ENCODE measurements around the gene MED4. TPM values are rescaled to one million over a fixed set of nuclear protein-coding genes. Genes with fewer than 3 reads are reported as not detected.

MED4 gene
- total RNA-seq, 4 donors from 2014 or later: 23.6 to 68.5 (median 44.4) TPM

DNA sequence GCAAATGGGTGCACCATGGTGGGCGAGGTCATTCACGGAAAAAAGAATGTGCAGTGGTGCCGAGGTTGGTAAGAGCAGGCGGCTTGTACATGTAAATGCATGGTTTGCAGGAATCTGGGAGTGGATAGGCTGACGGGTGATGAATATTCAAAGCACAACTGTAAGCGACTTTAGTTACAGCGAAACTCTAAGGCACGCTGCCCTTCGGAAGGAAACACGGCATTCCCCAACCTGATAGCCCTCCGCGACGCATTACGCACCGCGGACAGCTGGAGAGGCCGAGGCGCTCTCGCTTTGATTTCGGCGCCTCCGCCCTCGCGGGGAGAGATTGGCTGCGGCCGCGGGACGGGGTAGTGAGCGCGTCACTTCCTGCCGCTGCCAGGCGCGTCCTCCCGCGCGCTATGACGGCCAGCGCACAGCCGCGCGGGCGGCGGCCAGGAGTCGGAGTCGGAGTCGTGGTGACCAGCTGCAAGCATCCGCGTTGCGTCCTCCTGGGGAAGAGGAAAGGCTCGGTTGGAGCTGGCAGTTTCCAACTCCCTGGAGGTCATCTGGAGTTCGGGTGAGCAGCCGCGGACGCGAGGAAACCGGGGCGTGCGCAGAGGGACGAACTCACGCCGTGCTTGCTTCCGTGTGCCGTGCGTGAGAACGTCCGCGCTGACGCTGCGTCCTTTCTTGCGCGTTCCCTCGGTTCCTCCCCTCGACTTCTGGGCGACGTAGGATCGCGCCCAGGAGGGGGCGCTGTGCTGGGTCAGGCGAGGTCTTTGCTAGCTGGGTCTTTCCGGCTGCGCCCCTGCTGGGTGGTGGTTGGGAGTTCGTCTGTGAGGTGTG, 57.3 kb downstream of the MED4 start, which contains the start of gene NUDT15:
Gene NUDT15 (plus strand): TSS at position 381 of the 828 bp plus-strand sequence. CDS start 21 bp downstream, at position 402.
- DNase-seq: peak; percentile 91 to 97 (median 96)
- peak within 1 kb of the TSS; percentile 62 to 77 (median 70) for H3K4me3 ChIP-seq
- peaks cover 0 to 6% (median 0%) of the 10 kb centered on the region in 3 donors for H3K36me3 ChIP-seq
- H3K9me3 ChIP-seq: no peaks in the 10 kb centered on the region
- peaks cover 0 to 18% (median 5%) of the 10 kb centered on the region in 4 donors for H3K4me1 ChIP-seq
- H3K27ac ChIP-seq: peak within 1 kb of the TSS; percentile 89 to 98 (median 95)
- H3K27me3 ChIP-seq: no peaks in the 10 kb centered on the region
- peak; percentile 89 to 95 for TF ChIP-seq POLR2A (IDR thresholded peaks at IDR 0.05)
- peak; percentile 93 to 99 (median 99) for TF ChIP-seq CTCF (IDR thresholded peaks at IDR 0.05)

- no peaks in the 10 kb centered on the region for H3K9me3 ChIP-seq
- TF ChIP-seq CTCF (IDR thresholded peaks at IDR 0.05): no peak
- no peak for TF ChIP-seq POLR2A (IDR thresholded peaks at IDR 0.05)
- no peak overlapping the region for H3K4me3 ChIP-seq
- H3K27me3 ChIP-seq: no peaks in the 10 kb centered on the region
- H3K4me1 ChIP-seq: no peaks in the 10 kb centered on the region
- H3K36me3 ChIP-seq: no peaks in the 10 kb centered on the region
- DNase-seq: no peak
- no peak overlapping the region for H3K27ac ChIP-seq
These were observed 65.0 kb downstream of the MED4 start for GRCh38 chr13:48029859-48030258.

DNA sequence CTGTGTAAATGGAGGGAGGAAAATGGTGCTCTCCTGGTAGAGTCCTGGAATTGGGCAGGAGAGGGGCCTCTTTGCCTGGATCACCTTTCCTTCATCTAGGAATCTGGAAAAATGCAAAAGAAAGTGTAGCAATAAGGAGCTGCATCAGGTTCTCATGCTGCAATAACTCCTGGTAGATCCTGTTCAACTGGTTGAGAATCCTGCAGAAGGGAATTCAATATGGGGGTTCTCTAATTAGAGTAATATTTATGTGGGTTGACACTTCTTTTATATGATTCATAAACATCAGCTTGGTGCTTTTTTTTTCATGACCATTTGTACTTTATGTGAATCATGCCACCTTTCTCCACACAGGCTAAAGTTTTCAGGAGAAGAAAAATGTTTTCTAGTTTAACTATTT, 66.8 kb downstream of the MED4 start:
- H3K27ac ChIP-seq: no peak overlapping the region
- TF ChIP-seq CTCF (IDR thresholded peaks at IDR 0.05) (no peak), POLR2A (IDR thresholded peaks at IDR 0.05) (no peak)
- DNase-seq: no peak
- H3K27me3 ChIP-seq: no peaks in the 10 kb centered on the region
- no peak overlapping the region for H3K4me3 ChIP-seq
- no peaks in the 10 kb centered on the region for H3K36me3 ChIP-seq
- no peaks in the 10 kb centered on the region for H3K4me1 ChIP-seq
- H3K9me3 ChIP-seq: no peaks in the 10 kb centered on the region

Small RNA genes lying within 50 kb of the gene (small RNA-seq; reads per million reads assigned to genes)
- gene POLR2KP2: 0 reads per million in 2 donors

Other genes starting within 250 kb of the MED4 start
- gene SUCLA2, start 93.8 kb downstream of the MED4 start, total RNA-seq: 10 to 100 TPM; 45.4 to 68.5 (median 57.2) TPM
- 10 to 100 TPM in 1 of 4 donors, 1 to 10 TPM in 3; 3.7 to 11.9 (median 8.2) TPM for gene NUDT15, start 57.4 kb downstream of the MED4 start, total RNA-seq
- 100 to 1,000 TPM; 136 to 528 (median 417) TPM for gene ITM2B, start 138.1 kb upstream of the MED4 start, total RNA-seq
- gene RB1, start 208.6 kb upstream of the MED4 start, total RNA-seq: 10 to 100 TPM; 18.2 to 79.2 (median 22.7) TPM

Data from Peyer's patch (tissue), 4 donors.